Neural cell (in vitro differentiated cells): ENCODE measurements around the gene TRMT11.

Source experiments
- CTCF ChIP-seq: fragments of 450-650 bp; IDR thresholded peaks from 2 replicates; pipeline ENCODE4 v1.5.1; 2014; ENCODE audit warnings: antibody characterized with exemption, mild to moderate bottlenecking, moderate library complexity; ENCODE audit not compliant: poor library complexity, severe bottlenecking
- EZH2 ChIP-seq: fragments of 200-600, 300-800 bp; shearing (Covaris generic), sonication (generic); IDR thresholded peaks from 2 replicates; pipeline ENCODE4 v1.6.1; 2014; ENCODE audit warnings: antibody characterized with exemption, low read length, borderline replicate concordance, mild to moderate bottlenecking; ENCODE audit not compliant: insufficient read depth, poor library complexity, severe bottlenecking
- MXI1 ChIP-seq: fragments of 450-650 bp; conservative IDR thresholded peaks from 2 replicates; pipeline ENCODE4 v1.6.1; 2014; ENCODE audit warnings: antibody characterized with exemption, mild to moderate bottlenecking; ENCODE audit not compliant: poor library complexity, severe bottlenecking
- POLR2AphosphoS5 ChIP-seq: IDR thresholded peaks from 2 replicates; pipeline ENCODE4 v1.6.1; 2012
- REST ChIP-seq: IDR thresholded peaks from 2 replicates; pipeline ENCODE4 v1.6.1; 2012; ENCODE audit warnings: borderline replicate concordance
- TAF1 ChIP-seq: IDR thresholded peaks from 2 replicates; pipeline ENCODE4 v1.6.1; 2012; ENCODE audit warnings: low read depth

- TF ChIP-seq CTCF, result no peak
- no peak for TF ChIP-seq POLR2AphosphoS5
- TF ChIP-seq MXI1, result no peak
- TF ChIP-seq TAF1, result no peak
- no peak for TF ChIP-seq EZH2
- TF ChIP-seq REST, result no peak
These were observed 29.5 kb downstream of the TRMT11 start for GRCh38 chr6:126015863-126016262.
